Neural cell (in vitro differentiated cells): ENCODE data around the gene ITIH2. TPM values are rescaled to one million over a fixed set of nuclear protein-coding genes. Genes with fewer than 3 reads are reported as not detected.

ENCODE experiments used
- H2AFZ ChIP-seq: fragments of 200-600, 300-800 bp; sonication (generic), shearing (Covaris generic); 2 replicates; pipeline ENCODE4 v1.6.0; 2014; ENCODE audit warnings: low read depth, mild to moderate bottlenecking, antibody characterized with exemption, low read length, moderate library complexity
- H3F3A ChIP-seq: fragments of 200-600 bp; shearing (Covaris generic); 2 replicates; pipeline ENCODE4 v1.6.1; 2016; ENCODE audit warnings: mild to moderate bottlenecking, moderate library complexity, mixed read lengths, antibody characterized with exemption, low read length; ENCODE audit not compliant: insufficient read depth, poor library complexity, severe bottlenecking
- H3K27ac ChIP-seq: fragments of 200-600, 300-800 bp; sonication (generic), shearing (Covaris generic); 2 replicates; pipeline ENCODE4 v1.5.1; 2014; ENCODE audit warnings: mild to moderate bottlenecking, low read length, moderate library complexity
- H3K27me3 ChIP-seq: fragments of 300-800, 200-600 bp; sonication (generic), shearing (Covaris generic); 2 replicates; pipeline ENCODE4 v1.6.0; 2014; ENCODE audit warnings: mild to moderate bottlenecking, low read depth, low read length, moderate library complexity; ENCODE audit not compliant: insufficient read depth
- H3K36me3 ChIP-seq: fragments of 300-800, 200-600 bp; sonication (generic), shearing (Covaris generic); 2 replicates; pipeline ENCODE4 v1.5.1; 2014; ENCODE audit warnings: mild to moderate bottlenecking, antibody characterized with exemption, low read length, moderate library complexity; ENCODE audit not compliant: insufficient read depth
- H3K4me2 ChIP-seq: fragments of 300-800, 200-600 bp; sonication (generic), shearing (Covaris generic); 2 replicates; pipeline ENCODE4 v1.6.0; 2014; ENCODE audit warnings: mild to moderate bottlenecking, low read length
- H3K4me3 ChIP-seq: fragments of 300-800, 200-600 bp; sonication (generic), shearing (Covaris generic); 2 replicates; pipeline ENCODE4 v1.5.1; 2014; ENCODE audit warnings: mild to moderate bottlenecking, low read length, moderate library complexity
- H3K79me2 ChIP-seq: fragments of 200-600 bp; shearing (Covaris generic); replicated peaks from 2 replicates; pipeline ENCODE4 v1.6.0; 2014; ENCODE audit warnings: mild to moderate bottlenecking, low read length, moderate library complexity; ENCODE audit not compliant: insufficient read depth
- H3K9ac ChIP-seq: fragments of 300-800, 200-600 bp; sonication (generic), shearing (Covaris generic); 2 replicates; pipeline ENCODE4 v1.6.1; 2016; ENCODE audit warnings: mild to moderate bottlenecking, low read length, mixed read lengths
- H3K9me2 ChIP-seq: fragments of 200-600 bp; shearing (Covaris generic); 2 replicates; pipeline ENCODE4 v1.6.1; 2016; ENCODE audit warnings: mild to moderate bottlenecking, low read length, mixed read lengths; ENCODE audit not compliant: insufficient read depth
- H3K9me3 ChIP-seq: fragments of 200-600, 300-800 bp; sonication (generic), shearing (Covaris generic); 2 replicates; pipeline ENCODE4 v1.6.1; 2016; ENCODE audit warnings: mild to moderate bottlenecking, mixed run types, low read length, moderate library complexity, mixed read lengths
- H4K20me1 ChIP-seq: fragments of 200-600 bp; shearing (Covaris generic); 2 replicates; pipeline ENCODE4 v1.6.1; 2016; ENCODE audit warnings: mild to moderate bottlenecking, mixed run types; ENCODE audit not compliant: insufficient read depth
- EP300 ChIP-seq: fragments of 450-650 bp; conservative IDR thresholded peaks from 2 replicates; pipeline ENCODE4 v1.6.1; 2014; ENCODE audit warnings: antibody characterized with exemption, mild to moderate bottlenecking, moderate library complexity; ENCODE audit not compliant: poor library complexity, severe bottlenecking
- EZH2 ChIP-seq: fragments of 200-600, 300-800 bp; shearing (Covaris generic), sonication (generic); IDR thresholded peaks from 2 replicates; pipeline ENCODE4 v1.6.1; 2014; ENCODE audit warnings: antibody characterized with exemption, low read length, borderline replicate concordance, mild to moderate bottlenecking; ENCODE audit not compliant: insufficient read depth, poor library complexity, severe bottlenecking
- MXI1 ChIP-seq: fragments of 450-650 bp; conservative IDR thresholded peaks from 2 replicates; pipeline ENCODE4 v1.6.1; 2014; ENCODE audit warnings: antibody characterized with exemption, mild to moderate bottlenecking; ENCODE audit not compliant: poor library complexity, severe bottlenecking
- POLR2AphosphoS5 ChIP-seq: IDR thresholded peaks from 2 replicates; pipeline ENCODE4 v1.6.1; 2012
- RAD21 ChIP-seq: fragments of 450-650 bp; conservative IDR thresholded peaks from 2 replicates; pipeline ENCODE4 v1.6.1; 2014; ENCODE audit warnings: antibody characterized with exemption, mild to moderate bottlenecking, moderate library complexity
- SMC3 ChIP-seq: fragments of 450-650 bp; conservative IDR thresholded peaks from 2 replicates; pipeline ENCODE4 v1.6.1; 2014; ENCODE audit warnings: antibody characterized with exemption, mild to moderate bottlenecking, moderate library complexity; ENCODE audit not compliant: poor library complexity
- polyA plus RNA-seq: library from polyadenylated mRNA; depleted of rRNA; stranded (reverse); fragments of >200 nt; gene quantifications from 2 replicates; pipeline ENCODE4 v1.2.3, GENCODE V29; 2014
- TF ChIP-seq, protein P1 (sequence below): fragments of 450-650 bp; IDR thresholded peaks from 2 replicates; pipeline ENCODE4 v1.5.1; 2014; ENCODE audit warnings: antibody characterized with exemption, mild to moderate bottlenecking, moderate library complexity; ENCODE audit not compliant: poor library complexity, severe bottlenecking
- TF ChIP-seq, protein P2 (sequence below): IDR thresholded peaks from 2 replicates; pipeline ENCODE4 v1.6.1; 2012; ENCODE audit warnings: borderline replicate concordance

Gene ITIH2
- polyA plus RNA-seq, 1 donor from 2014 or later, result not detected

DNA sequence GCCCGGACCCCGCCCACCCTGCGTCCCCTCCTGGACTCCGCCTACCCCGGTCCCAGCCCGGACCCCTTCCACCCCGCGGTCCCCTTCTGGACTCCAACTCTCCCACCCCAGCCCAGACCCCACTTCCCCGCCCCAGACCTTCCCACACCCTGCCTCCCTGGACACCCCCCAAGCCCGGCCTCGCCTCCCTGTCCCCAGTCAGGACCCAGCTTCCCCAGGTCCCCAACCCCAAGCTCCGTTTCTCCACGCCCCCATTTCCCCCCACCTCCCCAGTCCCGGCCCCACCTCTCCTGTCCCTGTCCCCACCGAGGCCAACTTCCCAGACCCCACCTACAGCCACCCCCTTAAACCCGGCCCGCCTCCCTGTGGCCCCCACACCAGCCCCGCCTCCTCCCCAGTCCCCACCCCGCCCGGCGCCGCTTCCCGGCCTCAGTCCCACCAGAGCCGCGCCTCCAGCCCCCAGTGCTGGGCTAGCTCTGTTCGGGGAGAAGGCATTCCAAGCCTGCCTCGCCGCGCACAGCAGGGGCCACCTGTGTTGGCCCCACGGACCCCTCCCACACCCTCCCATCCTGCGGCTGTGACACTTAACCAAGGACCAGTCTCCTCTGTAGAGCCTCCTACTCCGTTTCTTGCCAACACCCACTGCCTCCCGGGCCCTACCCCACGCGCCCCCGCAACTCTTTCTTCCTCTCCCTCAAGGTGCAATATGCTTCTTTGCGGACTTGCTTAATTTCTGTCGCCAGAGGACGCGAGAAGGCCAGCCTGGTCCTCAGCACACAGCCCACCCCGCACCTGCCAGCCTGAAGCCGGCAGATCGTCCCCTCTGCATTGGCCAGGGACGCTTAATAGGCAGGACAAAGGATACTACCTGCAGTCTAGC is 35.6 kb upstream of the ITIH2 start:
- Histone ChIP-seq H3K27me3 (peaks cover 59% of the 10 kb centered on the region), H3K9me3 (no peaks in the 10 kb centered on the region), H3K9me2 (no peaks in the 10 kb centered on the region), H3K79me2 (no peaks in the 10 kb centered on the region), H3K9ac (no peak overlapping the region), H3K4me2 (no peak overlapping the region), H3K36me3 (no peaks in the 10 kb centered on the region), H3K4me3 (peak overlapping the region; percentile 25), H3F3A (no peaks in the 10 kb centered on the region), H4K20me1 (no peaks in the 10 kb centered on the region), H2AFZ (no peak overlapping the region), H3K27ac (no peak overlapping the region)
- TF ChIP-seq, protein P1, sequence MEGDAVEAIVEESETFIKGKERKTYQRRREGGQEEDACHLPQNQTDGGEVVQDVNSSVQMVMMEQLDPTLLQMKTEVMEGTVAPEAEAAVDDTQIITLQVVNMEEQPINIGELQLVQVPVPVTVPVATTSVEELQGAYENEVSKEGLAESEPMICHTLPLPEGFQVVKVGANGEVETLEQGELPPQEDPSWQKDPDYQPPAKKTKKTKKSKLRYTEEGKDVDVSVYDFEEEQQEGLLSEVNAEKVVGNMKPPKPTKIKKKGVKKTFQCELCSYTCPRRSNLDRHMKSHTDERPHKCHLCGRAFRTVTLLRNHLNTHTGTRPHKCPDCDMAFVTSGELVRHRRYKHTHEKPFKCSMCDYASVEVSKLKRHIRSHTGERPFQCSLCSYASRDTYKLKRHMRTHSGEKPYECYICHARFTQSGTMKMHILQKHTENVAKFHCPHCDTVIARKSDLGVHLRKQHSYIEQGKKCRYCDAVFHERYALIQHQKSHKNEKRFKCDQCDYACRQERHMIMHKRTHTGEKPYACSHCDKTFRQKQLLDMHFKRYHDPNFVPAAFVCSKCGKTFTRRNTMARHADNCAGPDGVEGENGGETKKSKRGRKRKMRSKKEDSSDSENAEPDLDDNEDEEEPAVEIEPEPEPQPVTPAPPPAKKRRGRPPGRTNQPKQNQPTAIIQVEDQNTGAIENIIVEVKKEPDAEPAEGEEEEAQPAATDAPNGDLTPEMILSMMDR, result no peak
- TF ChIP-seq RAD21 (no peak), SMC3 (no peak), EP300 (no peak), POLR2AphosphoS5 (no peak), MXI1 (no peak)
- TF ChIP-seq, protein P2, sequence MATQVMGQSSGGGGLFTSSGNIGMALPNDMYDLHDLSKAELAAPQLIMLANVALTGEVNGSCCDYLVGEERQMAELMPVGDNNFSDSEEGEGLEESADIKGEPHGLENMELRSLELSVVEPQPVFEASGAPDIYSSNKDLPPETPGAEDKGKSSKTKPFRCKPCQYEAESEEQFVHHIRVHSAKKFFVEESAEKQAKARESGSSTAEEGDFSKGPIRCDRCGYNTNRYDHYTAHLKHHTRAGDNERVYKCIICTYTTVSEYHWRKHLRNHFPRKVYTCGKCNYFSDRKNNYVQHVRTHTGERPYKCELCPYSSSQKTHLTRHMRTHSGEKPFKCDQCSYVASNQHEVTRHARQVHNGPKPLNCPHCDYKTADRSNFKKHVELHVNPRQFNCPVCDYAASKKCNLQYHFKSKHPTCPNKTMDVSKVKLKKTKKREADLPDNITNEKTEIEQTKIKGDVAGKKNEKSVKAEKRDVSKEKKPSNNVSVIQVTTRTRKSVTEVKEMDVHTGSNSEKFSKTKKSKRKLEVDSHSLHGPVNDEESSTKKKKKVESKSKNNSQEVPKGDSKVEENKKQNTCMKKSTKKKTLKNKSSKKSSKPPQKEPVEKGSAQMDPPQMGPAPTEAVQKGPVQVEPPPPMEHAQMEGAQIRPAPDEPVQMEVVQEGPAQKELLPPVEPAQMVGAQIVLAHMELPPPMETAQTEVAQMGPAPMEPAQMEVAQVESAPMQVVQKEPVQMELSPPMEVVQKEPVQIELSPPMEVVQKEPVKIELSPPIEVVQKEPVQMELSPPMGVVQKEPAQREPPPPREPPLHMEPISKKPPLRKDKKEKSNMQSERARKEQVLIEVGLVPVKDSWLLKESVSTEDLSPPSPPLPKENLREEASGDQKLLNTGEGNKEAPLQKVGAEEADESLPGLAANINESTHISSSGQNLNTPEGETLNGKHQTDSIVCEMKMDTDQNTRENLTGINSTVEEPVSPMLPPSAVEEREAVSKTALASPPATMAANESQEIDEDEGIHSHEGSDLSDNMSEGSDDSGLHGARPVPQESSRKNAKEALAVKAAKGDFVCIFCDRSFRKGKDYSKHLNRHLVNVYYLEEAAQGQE, result no peak

DNA sequence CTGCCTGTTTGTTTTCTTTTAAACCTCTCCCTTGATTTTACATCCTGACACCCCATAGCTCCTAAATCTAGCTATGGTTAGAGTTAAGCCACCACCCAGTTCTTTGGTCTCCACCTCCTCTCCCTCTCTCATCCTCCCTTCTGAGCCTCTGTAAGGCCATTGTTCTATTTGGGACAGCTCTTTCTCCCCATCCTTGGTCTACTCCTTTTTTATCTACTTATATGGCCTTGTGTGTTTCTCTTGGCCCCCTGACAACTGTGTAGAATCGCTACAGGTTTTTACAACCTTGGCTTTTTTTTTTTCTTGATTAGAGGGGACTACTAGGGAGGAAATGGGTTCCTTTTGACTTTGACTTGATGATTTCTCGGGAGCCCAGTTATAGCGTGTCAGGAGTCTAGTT is 33.0 kb upstream of the ITIH2 start:
- no peak overlapping the region for H2AFZ ChIP-seq
- H3K4me2 ChIP-seq, result no peak overlapping the region
- no peak overlapping the region for H3K4me3 ChIP-seq
- H3K27ac ChIP-seq, result no peak overlapping the region
- no peak for TF ChIP-seq POLR2AphosphoS5
- no peak for TF ChIP-seq RAD21
- TF ChIP-seq, protein P1, result no peak
- no peak for TF ChIP-seq EP300
- no peak for TF ChIP-seq MXI1
- TF ChIP-seq EZH2, result no peak
- no peaks in the 10 kb centered on the region for H3K36me3 ChIP-seq
- no peaks in the 10 kb centered on the region for H4K20me1 ChIP-seq
- peaks cover 49% of the 10 kb centered on the region for H3K27me3 ChIP-seq
- H3K9me3 ChIP-seq, result no peaks in the 10 kb centered on the region
- H3F3A ChIP-seq, result no peaks in the 10 kb centered on the region
- no peak overlapping the region for H3K9ac ChIP-seq
- no peaks in the 10 kb centered on the region for H3K79me2 ChIP-seq
- H3K9me2 ChIP-seq, result no peaks in the 10 kb centered on the region
